NCI-H510A (cell line): ENCODE measurements around the gene ARHGAP35.
"Not testable (repeated sequence)": the region's sequence is repeated elsewhere in the genome, so short reads cannot be mapped to it uniquely, and the experiment has no call there.

ENCODE experiments used
- DNase-seq: peaks from one replicate; lab custom pipeline; 2025; lab: John Stamatoyannopoulos, UW

Gene ARHGAP35

GRCh38 chr19:46860846-46861690 lies at the start of gene ARHGAP35:
TSS of gene ARHGAP35 (plus strand) at chr19:46860997. CDS start at chr19:46918676, 57,679 bp downstream.
- peak; percentile 72 for DNase-seq

- peak; percentile 25 for DNase-seq
These were observed 47.6 kb upstream of the ARHGAP35 start for GRCh38 chr19:46812977-46813838.

DNA sequence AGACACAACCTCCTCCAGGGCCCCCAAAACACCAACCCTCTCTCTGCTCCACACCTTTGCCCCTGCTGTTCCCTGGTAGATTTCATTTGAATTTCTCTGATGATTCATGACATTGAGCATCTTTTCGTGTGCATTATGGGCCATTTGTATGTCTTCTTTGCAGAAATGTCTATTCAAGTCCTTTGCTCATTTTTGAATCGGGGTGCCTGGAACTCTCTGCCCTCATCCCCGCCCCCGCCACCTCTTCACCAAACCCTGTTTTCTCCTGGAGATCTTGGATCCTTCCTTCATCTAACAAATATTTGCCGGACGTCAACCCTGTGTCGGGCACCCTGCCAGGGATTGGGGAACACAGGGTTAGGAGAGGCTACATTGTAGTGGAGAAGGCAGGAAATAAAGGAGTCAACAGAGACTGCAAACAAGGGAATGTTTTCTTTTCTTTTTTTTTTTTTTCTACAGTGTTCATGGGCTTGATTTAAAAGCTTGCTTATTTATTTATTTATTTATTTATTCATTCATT lies 46.9 kb upstream of the ARHGAP35 start:
- DNase-seq: no peak

GRCh38 chr19:46815833-46816627 lies 44.8 kb upstream of the ARHGAP35 start:
- no peak for DNase-seq

GRCh38 chr19:46818812-46819211 lies 42.0 kb upstream of the ARHGAP35 start:
- DNase-seq: no peak

DNA sequence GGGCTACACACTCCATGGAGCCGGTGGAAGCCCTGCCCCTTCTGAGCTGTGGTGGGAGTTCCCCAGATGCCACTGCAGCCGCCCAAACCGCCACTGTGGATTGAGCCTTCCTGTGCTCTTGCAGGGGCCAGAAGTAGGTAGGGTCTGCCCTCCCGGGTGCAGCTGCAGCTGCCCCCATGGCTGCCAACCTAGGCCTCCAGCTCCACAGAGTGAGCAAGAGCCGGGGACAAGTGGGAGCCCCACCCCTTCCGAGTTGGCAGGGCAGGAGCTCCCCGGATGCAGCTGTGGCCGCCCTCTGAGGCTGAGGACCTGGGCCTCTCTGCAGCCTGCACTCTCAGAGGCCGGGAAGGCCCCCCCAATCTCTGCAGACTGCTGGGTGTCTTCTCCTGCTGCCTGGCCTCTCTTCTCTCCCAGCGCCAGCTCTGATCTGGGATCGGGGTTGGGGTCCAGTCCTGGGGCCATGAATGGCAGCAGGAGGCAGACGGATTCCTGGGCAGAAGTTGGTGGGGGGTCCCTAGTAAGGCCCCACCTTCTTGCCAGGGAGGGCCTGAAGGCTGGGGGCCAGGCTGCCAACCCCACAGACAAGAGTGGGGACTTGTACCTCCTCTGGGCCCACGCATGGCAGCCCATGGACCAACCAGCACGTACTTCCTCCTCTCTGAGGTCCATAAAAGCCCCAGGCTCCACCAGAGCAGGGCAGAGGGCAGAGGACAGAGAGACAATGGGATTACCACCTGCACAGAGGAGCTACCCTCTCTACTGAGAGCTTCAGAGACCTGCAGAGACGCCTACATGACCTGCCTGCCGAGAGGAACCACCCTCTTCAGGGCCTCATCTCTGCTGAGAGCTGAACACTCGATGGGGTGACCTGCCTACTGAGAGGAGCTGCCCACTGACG lies 39.0 kb upstream of the ARHGAP35 start:
- peak; percentile 77 for DNase-seq

DNA sequence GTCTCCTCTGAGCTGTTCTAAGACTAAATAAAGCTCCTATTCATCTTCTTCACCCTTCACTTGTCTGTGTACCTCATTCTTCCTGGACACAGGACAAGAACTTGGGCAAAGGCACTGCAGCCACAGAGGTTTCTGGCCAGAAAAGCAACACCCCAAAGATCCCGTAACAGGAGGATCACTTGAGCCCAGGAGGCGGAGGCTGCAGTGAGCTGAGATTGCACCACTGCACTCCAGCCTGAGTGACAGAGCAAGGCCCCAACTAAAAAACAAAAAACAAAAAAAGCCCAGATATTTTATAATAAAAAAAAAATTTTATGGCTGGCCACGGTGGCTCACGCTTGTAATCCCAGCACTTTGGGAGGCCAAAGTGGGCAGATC lies 38.4 kb upstream of the ARHGAP35 start:
- not testable (repeated sequence) for DNase-seq

GRCh38 chr19:46823049-46823448 lies 37.7 kb upstream of the ARHGAP35 start:
- DNase-seq: no peak

GRCh38 chr19:46824890-46825730 lies 35.7 kb upstream of the ARHGAP35 start:
- no peak for DNase-seq

- no peak for DNase-seq
These were observed 35.1 kb upstream of the ARHGAP35 start for GRCh38 chr19:46825731-46826055.

- DNase-seq: no peak
These were observed 32.3 kb upstream of the ARHGAP35 start for GRCh38 chr19:46828484-46828883.

- DNase-seq: no peak
These were observed 29.9 kb upstream of the ARHGAP35 start for GRCh38 chr19:46830864-46831263.

- DNase-seq: no peak
These were observed 26.7 kb upstream of the ARHGAP35 start for GRCh38 chr19:46834121-46834520.

DNA sequence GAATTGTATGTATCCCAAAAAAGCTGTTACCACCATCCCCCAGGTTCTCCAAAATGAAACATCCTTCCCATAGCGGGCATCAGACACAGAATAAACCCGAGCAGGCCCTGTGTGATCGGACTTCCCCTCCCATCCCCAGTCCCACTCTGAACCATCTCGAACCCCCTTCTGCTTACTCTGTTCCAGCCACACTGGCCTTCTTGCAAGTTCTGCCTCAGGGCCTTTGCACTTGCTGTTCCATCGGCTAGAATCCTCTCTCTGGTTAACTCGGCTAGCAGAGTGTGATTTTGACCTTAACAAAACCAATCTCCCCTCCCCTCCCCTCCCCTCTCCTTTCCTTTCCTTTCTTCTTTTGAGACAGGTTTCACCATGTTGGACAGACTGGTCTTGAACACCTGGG lies 25.8 kb upstream of the ARHGAP35 start:
- DNase-seq: no peak

GRCh38 chr19:46838160-46838559 lies 22.6 kb upstream of the ARHGAP35 start:
- no peak for DNase-seq

DNA sequence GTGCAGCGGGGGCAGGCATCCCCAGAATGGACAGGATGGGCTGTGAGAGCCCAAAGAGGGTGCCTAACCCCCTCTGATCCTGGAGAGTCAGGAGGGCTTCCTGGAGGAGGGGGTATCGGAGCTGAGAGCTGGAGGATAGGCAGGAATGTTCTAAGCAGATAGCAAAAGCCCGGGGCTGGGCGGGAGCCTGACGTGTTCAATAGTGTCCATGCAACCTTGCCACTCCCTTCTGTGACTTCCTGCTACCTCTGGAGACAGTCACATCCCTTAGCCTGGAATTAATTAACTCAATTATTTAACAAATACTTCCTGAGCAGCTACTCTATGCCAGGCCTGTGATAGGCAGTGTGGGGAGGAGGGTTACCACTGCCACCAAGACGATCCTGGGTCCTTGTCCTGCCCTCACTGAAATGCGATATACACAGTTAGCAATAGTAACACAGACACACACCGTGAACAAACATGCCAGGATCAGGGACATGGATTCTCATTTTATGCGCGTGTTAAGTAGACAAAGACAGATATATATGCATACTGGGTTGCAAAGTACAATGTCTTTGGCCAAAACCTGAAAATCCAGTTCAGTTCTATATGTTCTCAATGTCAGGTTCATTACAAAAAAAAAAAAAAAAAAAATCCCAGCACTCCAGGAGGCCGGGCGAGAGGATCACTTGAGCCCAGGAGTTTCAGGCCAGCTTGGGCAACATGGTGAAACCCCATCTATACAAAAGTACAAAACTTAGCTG lies 20.9 kb upstream of the ARHGAP35 start:
- peak; percentile 50 for DNase-seq

GRCh38 chr19:46840498-46840942 lies 20.3 kb upstream of the ARHGAP35 start:
- DNase-seq: peak; percentile 31

DNA sequence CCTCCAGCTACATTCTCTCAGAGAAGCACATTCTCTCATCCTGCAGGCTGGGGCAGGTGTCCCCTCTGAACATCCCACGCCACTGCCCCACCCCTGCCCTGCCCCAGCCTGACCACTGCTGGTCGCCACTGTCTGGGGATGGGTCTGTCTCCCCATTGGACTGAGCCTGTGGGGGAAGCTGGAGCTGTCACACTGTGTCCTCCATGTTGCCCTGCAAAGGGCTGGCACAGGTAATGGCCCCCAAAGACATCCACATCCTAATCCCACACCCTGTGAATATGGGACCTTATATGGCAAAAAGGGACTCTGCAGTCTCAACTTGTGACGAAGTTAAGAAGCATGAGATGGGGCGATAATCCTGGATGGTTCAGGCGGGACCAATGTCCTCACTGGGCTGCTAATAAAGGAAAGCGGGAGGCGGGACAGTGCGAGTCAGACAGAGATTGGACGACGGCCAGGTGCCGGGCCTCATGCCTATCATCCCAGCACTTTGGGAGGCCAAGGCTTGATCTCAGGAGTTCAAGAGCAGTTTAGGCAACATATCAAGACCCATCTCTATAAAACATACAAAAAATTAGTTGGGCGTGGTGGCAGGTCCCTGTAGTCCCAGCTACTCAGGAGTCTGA lies 19.2 kb upstream of the ARHGAP35 start:
- no peak for DNase-seq

GRCh38 chr19:46842791-46843190 lies 18.0 kb upstream of the ARHGAP35 start:
- DNase-seq: no peak
